Activated naive CD8-positive, alpha-beta T cell treated with anti-CD3 and anti-CD28 coated beads, Interleukin-2, amount 50 U/mL, for 24 hours (primary cell): ENCODE measurements around the gene DMD.
"Not testable (repeated sequence)": the region's sequence is repeated elsewhere in the genome, so short reads cannot be mapped to it uniquely, and the experiment has no call there.

Experiments used
- ATAC-seq: fragments of 150-1000 bp; cut with Tn5 transposase; one replicate; pipeline ENCODE4 v1.10.0; 2021
- DNase-seq: peaks from one replicate; pipeline ENCODE4 v3.0.0; 2021
- H3K27ac Mint-ChIP-seq: one replicate; pipeline ENCODE4 v1.8.0; 2021; ENCODE audit warnings: mild to moderate bottlenecking, mixed read lengths
- H3K27me3 Mint-ChIP-seq: one replicate; pipeline ENCODE4 v1.8.0; 2021; ENCODE audit warnings: mixed read lengths
- H3K36me3 Mint-ChIP-seq: one replicate; pipeline ENCODE4 v1.8.0; 2021; ENCODE audit warnings: low read depth, mixed read lengths
- H3K4me1 Mint-ChIP-seq: one replicate; pipeline ENCODE4 v1.8.0; 2021; ENCODE audit warnings: mixed read lengths
- H3K4me3 Mint-ChIP-seq: one replicate; pipeline ENCODE4 v1.8.0; 2021; ENCODE audit warnings: mild to moderate bottlenecking, moderate library complexity, mixed read lengths
- H3K9me3 Mint-ChIP-seq: one replicate; pipeline ENCODE4 v1.8.0; 2021; ENCODE audit warnings: mixed read lengths

DMD gene

GRCh38 chrX:31962256-31962655 lies 1249.1 kb downstream of the DMD start:
- Mint-ChIP-seq H3K4me3 (no peak overlapping the region), H3K9me3 (no peaks in the 10 kb centered on the region), H3K27ac (no peak overlapping the region), H3K27me3 (no peaks in the 10 kb centered on the region), H3K4me1 (no peaks in the 10 kb centered on the region), H3K36me3 (no peaks in the 10 kb centered on the region)
- ATAC-seq, result no peak
- DNase-seq, result no peak

GRCh38 chrX:31934842-31935370 lies 1276.4 kb downstream of the DMD start:
- Mint-ChIP-seq H3K9me3 (no peaks in the 10 kb centered on the region), H3K4me1 (no peaks in the 10 kb centered on the region), H3K36me3 (no peaks in the 10 kb centered on the region), H3K4me3 (no peak overlapping the region), H3K27ac (no peak overlapping the region), H3K27me3 (no peaks in the 10 kb centered on the region)
- no peak for ATAC-seq
- no peak for DNase-seq

GRCh38 chrX:31934015-31934414 lies 1277.3 kb downstream of the DMD start:
- Mint-ChIP-seq H3K36me3 (no peaks in the 10 kb centered on the region), H3K4me1 (no peaks in the 10 kb centered on the region), H3K4me3 (no peak overlapping the region), H3K9me3 (no peaks in the 10 kb centered on the region), H3K27me3 (no peaks in the 10 kb centered on the region), H3K27ac (no peak overlapping the region)
- DNase-seq (no peak), ATAC-seq (no peak)

- no peaks in the 10 kb centered on the region for H3K9me3 Mint-ChIP-seq
- H3K27me3 Mint-ChIP-seq, result no peaks in the 10 kb centered on the region
- ATAC-seq (no peak), DNase-seq (no peak)
- no peak overlapping the region for H3K27ac Mint-ChIP-seq
- no peaks in the 10 kb centered on the region for H3K4me1 Mint-ChIP-seq
- H3K36me3 Mint-ChIP-seq, result no peaks in the 10 kb centered on the region
- no peak overlapping the region for H3K4me3 Mint-ChIP-seq
Measured at GRCh38 chrX:31932769-31933168, 1278.6 kb downstream of the DMD start.

- not testable (repeated sequence) for ATAC-seq, DNase-seq, H3K27me3 Mint-ChIP-seq, H3K27ac Mint-ChIP-seq, H3K36me3 Mint-ChIP-seq, H3K9me3 Mint-ChIP-seq, H3K4me1 Mint-ChIP-seq, H3K4me3 Mint-ChIP-seq
Measured at GRCh38 chrX:31932320-31932719, 1279.0 kb downstream of the DMD start.

- Mint-ChIP-seq H3K27ac (no peak overlapping the region), H3K4me1 (no peaks in the 10 kb centered on the region), H3K36me3 (no peaks in the 10 kb centered on the region), H3K4me3 (no peak overlapping the region), H3K27me3 (no peaks in the 10 kb centered on the region), H3K9me3 (no peaks in the 10 kb centered on the region)
- DNase-seq (no peak), ATAC-seq (no peak)
Measured at GRCh38 chrX:31931225-31931624, 1280.1 kb downstream of the DMD start.

GRCh38 chrX:31929366-31929765 lies 1282.0 kb downstream of the DMD start:
- no peaks in the 10 kb centered on the region for H3K27me3 Mint-ChIP-seq
- no peak overlapping the region for H3K27ac Mint-ChIP-seq
- H3K9me3 Mint-ChIP-seq, result peaks cover 4% of the 10 kb centered on the region
- H3K4me3 Mint-ChIP-seq, result no peak overlapping the region
- DNase-seq (no peak), ATAC-seq (no peak)
- no peaks in the 10 kb centered on the region for H3K36me3 Mint-ChIP-seq
- H3K4me1 Mint-ChIP-seq, result no peaks in the 10 kb centered on the region

- Mint-ChIP-seq H3K4me3 (no peak overlapping the region), H3K9me3 (peaks cover 4% of the 10 kb centered on the region), H3K4me1 (no peaks in the 10 kb centered on the region), H3K27me3 (no peaks in the 10 kb centered on the region), H3K36me3 (no peaks in the 10 kb centered on the region), H3K27ac (no peak overlapping the region)
- ATAC-seq (no peak), DNase-seq (no peak)
Measured at GRCh38 chrX:31921236-31921635, 1290.1 kb downstream of the DMD start.

GRCh38 chrX:31909850-31910572 lies 1301.3 kb downstream of the DMD start:
- no peaks in the 10 kb centered on the region for H3K27me3 Mint-ChIP-seq
- H3K9me3 Mint-ChIP-seq, result peaks cover 6% of the 10 kb centered on the region
- no peaks in the 10 kb centered on the region for H3K4me1 Mint-ChIP-seq
- H3K36me3 Mint-ChIP-seq, result no peaks in the 10 kb centered on the region
- ATAC-seq, result no peak
- no peak overlapping the region for H3K27ac Mint-ChIP-seq
- DNase-seq, result no peak
- H3K4me3 Mint-ChIP-seq, result no peak overlapping the region

- no peaks in the 10 kb centered on the region for H3K36me3 Mint-ChIP-seq
- H3K27me3 Mint-ChIP-seq, result no peaks in the 10 kb centered on the region
- H3K4me3 Mint-ChIP-seq, result no peak overlapping the region
- DNase-seq (no peak), ATAC-seq (no peak)
- H3K4me1 Mint-ChIP-seq, result no peaks in the 10 kb centered on the region
- H3K27ac Mint-ChIP-seq, result no peak overlapping the region
- H3K9me3 Mint-ChIP-seq, result no peaks in the 10 kb centered on the region
Measured at GRCh38 chrX:31894152-31894551, 1317.2 kb downstream of the DMD start.

- H3K36me3 Mint-ChIP-seq, result no peaks in the 10 kb centered on the region
- H3K27ac Mint-ChIP-seq, result no peak overlapping the region
- no peaks in the 10 kb centered on the region for H3K27me3 Mint-ChIP-seq
- no peaks in the 10 kb centered on the region for H3K4me1 Mint-ChIP-seq
- DNase-seq (no peak), ATAC-seq (no peak)
- no peaks in the 10 kb centered on the region for H3K9me3 Mint-ChIP-seq
- no peak overlapping the region for H3K4me3 Mint-ChIP-seq
Measured at GRCh38 chrX:31893525-31893924, 1317.8 kb downstream of the DMD start.

GRCh38 chrX:31889088-31889487 lies 1322.3 kb downstream of the DMD start:
- Mint-ChIP-seq H3K27ac (no peak overlapping the region), H3K36me3 (no peaks in the 10 kb centered on the region), H3K4me1 (no peaks in the 10 kb centered on the region), H3K4me3 (no peak overlapping the region), H3K9me3 (no peaks in the 10 kb centered on the region), H3K27me3 (no peaks in the 10 kb centered on the region)
- no peak for ATAC-seq
- no peak for DNase-seq

- DNase-seq, result no peak
- Mint-ChIP-seq H3K27ac (no peak overlapping the region), H3K4me3 (no peak overlapping the region), H3K9me3 (no peaks in the 10 kb centered on the region), H3K4me1 (no peaks in the 10 kb centered on the region), H3K36me3 (no peaks in the 10 kb centered on the region), H3K27me3 (no peaks in the 10 kb centered on the region)
- no peak for ATAC-seq
Measured at GRCh38 chrX:31884535-31884934, 1326.8 kb downstream of the DMD start.

GRCh38 chrX:31872007-31872406 lies 1339.3 kb downstream of the DMD start:
- no peaks in the 10 kb centered on the region for H3K4me1 Mint-ChIP-seq
- no peaks in the 10 kb centered on the region for H3K9me3 Mint-ChIP-seq
- H3K27ac Mint-ChIP-seq, result no peak overlapping the region
- no peak for ATAC-seq
- H3K4me3 Mint-ChIP-seq, result no peak overlapping the region
- H3K27me3 Mint-ChIP-seq, result no peaks in the 10 kb centered on the region
- no peaks in the 10 kb centered on the region for H3K36me3 Mint-ChIP-seq
- no peak for DNase-seq

GRCh38 chrX:31870267-31870666 lies 1341.1 kb downstream of the DMD start:
- H3K36me3 Mint-ChIP-seq, result no peaks in the 10 kb centered on the region
- no peak for ATAC-seq
- no peaks in the 10 kb centered on the region for H3K4me1 Mint-ChIP-seq
- DNase-seq, result no peak
- no peak overlapping the region for H3K4me3 Mint-ChIP-seq
- H3K27ac Mint-ChIP-seq, result no peak overlapping the region
- H3K27me3 Mint-ChIP-seq, result no peaks in the 10 kb centered on the region
- H3K9me3 Mint-ChIP-seq, result no peaks in the 10 kb centered on the region

GRCh38 chrX:31860686-31861085 lies 1350.7 kb downstream of the DMD start:
- no peak for DNase-seq
- no peak overlapping the region for H3K27ac Mint-ChIP-seq
- H3K36me3 Mint-ChIP-seq, result no peaks in the 10 kb centered on the region
- H3K4me3 Mint-ChIP-seq, result no peak overlapping the region
- no peaks in the 10 kb centered on the region for H3K9me3 Mint-ChIP-seq
- H3K4me1 Mint-ChIP-seq, result no peaks in the 10 kb centered on the region
- no peaks in the 10 kb centered on the region for H3K27me3 Mint-ChIP-seq
- ATAC-seq, result no peak
